Eye (tissue), 1 donor: ENCODE data around the gene C15orf40.
"Not testable (repeated sequence)": the region's sequence is repeated elsewhere in the genome, so short reads cannot be mapped to it uniquely, and the experiment has no call there.

Experiments
- DNase-seq: peaks from one replicate; pipeline ENCODE4 v3.0.0-alpha.2; 2015

Gene C15orf40

DNA sequence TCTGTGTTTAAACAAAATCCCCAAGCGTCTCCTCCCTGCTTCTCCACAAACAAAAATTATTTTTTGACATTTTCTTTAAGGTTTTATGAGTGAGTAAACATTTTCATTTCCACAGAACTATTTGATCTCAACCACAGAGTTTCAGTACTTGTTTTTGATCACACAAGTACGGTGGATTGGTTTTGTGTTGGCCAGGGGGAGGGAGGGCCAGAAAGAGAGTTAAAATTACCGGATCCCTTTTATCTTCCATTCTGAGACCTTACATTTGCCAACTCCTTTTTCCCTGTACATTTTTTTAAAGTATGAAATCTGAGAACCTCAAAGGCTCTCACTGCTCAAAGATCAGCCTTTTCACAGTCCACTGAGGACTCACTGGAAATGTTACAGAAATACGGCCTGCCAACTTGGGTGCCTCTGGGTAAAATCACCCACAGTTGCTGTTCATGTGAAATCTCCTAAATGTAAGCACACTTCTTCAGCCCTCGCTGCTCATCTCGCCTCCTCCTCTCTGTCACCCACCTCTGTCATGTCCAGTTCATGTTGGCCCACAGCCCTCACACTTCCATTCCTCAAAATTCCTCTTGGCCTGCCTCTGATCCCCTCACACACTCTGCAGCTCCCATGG, 60.6 kb downstream of the C15orf40 start:
- no peak for DNase-seq

DNA sequence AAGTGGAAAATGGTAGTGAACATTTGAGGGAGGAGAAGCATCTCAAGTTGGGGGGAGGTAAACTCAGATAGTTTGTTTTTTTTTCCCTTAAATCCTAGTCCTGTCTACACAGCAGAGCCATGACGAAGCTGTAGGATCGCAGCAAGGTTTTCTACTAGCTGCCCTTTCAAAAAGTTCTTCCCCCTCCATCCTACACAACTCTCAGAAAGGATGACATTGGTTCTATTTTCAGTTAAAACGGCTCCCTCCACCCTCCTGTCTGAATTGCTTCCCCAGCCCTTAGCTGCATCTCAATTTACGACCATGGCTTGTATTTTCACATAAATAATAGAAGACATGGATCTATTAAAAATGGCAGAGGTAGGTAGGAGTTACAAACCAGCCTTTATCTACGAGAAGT, 61.1 kb downstream of the C15orf40 start:
- DNase-seq = no peak

DNA sequence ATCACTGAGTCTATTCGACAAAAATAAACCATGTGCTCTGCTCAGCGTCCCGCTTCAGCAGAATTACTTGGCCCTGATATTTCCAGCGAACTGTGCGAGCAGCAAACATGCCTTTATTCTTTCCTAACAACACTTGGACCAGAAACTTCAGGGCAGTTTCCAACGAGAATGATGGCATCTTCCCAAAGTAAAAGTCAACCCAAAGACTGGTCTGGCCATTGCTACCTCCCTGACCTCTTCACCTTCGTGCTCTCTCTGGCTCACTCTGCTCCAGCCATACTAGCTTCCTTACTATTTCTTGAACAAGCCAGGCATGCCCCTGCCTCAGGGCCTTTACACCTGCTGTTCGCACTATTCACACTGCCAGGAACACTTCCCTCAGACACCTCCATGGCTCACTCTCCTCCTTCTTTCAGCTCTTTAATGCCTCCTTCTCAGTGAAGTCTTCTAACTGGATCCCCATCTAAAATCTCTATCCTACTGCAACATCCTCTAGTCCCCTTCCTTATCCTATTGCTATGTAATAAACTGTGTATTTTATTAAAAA, 65.2 kb downstream of the C15orf40 start:
- DNase-seq = no peak

DNA sequence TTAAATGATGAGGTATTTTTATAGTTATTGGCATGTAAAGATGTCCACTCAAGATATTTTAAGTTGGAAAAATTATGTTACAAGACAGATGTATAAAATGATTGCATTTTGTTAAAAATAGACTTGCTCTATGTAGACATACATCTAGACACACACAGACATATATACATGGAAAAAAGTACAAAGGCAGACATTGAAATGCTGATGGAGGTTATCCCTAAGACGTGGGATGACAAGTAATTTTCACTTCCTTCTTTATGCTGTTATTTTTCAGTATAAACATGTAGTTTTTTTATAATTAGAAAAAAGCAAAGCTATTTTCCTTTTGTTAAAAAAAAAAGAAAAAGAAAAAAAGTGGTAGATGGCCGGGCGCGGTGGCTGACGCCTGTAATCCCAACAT, 66.1 kb downstream of the C15orf40 start:
- no peak for DNase-seq

DNA sequence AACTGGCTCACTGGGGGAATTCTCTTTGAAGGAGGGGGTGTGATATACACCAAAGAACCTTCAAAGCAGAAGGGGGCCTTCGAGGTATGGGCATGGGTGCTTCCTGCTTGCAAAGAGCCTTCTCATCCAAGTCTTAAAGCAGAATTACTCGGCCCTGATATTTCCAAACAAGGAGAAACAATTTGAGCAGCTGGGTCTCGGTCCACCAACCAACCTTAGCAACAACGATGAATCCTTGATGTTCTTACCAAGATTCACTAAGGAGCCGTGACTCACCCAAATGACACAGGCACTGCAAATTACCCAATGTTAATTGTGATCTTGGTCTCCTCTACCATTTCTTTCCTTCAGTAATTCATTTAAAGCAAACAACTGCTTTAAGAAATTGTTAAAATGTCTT, 66.6 kb downstream of the C15orf40 start:
- no peak for DNase-seq

DNA sequence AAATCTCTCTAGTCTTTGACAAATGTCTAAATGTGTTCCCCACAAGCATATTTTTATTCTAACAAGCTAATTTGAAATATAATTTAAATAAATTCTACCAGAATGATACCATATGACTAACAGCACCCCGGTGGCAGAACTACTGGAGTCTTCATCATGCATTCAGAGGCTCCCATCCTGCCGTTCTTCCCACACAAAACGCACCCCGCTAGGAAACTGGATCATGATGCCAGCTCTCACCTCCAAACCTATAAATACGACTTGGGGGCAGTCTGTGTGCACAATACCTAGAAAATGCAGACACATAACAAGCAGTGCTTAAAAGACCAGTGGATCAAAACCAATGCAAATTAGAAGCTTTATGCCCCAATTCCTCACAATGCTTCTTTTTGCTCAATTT, 67.4 kb downstream of the C15orf40 start:
- DNase-seq = no peak

DNA sequence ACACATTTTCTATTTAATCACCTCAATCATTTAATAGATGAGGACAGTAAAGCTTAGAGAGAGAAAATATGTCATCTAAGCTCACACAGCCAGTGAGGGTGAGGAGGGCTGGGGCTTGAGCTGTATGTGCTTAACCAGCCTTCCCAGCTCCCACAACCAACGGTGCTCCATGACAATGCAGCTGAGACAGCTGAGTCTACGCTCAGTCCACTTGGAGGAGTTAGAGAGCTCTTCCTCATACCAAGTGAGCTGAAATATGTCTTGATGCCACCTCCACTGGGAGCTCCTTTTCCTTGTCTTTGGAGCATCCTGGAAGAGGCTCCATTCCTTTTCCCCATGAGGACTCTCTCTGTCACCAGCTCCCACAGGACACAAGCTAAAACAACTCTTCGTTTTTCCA, 68.3 kb downstream of the C15orf40 start:
- no peak for DNase-seq

DNA sequence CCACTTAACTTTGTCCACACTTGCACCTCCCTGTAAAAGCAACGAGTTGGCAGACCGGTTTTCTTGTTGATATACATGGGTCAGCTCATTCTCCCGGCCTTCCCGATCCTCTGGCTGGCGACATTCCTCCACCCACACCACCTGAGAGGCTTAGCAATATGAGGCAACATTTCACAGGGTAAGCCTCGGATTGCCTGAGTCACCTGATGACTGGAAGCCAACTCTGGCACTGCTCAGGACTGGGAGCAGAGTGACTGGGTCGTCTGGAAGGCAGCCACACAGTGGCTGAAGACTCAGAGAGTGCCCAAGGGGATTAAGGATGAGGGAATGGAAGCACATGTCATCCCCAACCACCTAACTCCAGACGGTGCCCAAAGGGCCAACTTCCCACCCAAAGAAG, 68.7 kb downstream of the C15orf40 start:
- no peak for DNase-seq

DNA sequence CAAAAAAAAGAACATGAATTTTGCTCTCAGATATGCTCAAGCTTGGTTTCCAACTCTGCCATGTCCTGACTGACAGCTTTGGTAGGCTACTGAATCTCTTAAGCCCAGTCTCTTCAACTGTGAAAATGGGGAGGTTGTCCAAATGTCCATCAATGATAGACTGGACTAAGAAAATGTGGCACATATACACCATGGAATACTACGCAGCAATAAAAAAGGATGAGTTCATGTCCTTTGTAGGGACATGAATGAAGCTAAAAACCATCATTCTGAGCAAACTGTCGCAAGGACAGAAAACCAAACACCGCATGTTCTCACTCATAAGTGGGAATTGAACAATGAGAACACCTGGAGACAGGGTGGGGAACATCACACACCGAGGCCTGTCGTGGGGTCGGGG, 71.8 kb downstream of the C15orf40 start:
- DNase-seq = not testable (repeated sequence)
